DOHH2 (cell line): ENCODE data around the gene TBC1D2.

Source experiments
- CTCF ChIP-seq: fragments of 200-600 bp; sonication (generic); IDR thresholded peaks from one replicate; pipeline ENCODE4 v1.5.1; 2014; ENCODE audit warnings: antibody characterized with exemption, mild to moderate bottlenecking, low read depth, low read length; ENCODE audit not compliant: poor library complexity, severe bottlenecking
- EZH2phosphoT487 ChIP-seq: fragments of 200-600 bp; sonication (generic); IDR thresholded peaks from 2 replicates; pipeline ENCODE4 v1.6.1; 2017; ENCODE audit warnings: borderline replicate concordance, mild to moderate bottlenecking, antibody characterized with exemption, low read length, moderate library complexity, mixed read lengths

GRCh38 chr9:98271479-98271878 is 16.0 kb upstream of the TBC1D2 start:
- TF ChIP-seq CTCF = no peak
- no peak for TF ChIP-seq EZH2phosphoT487
